PC-9 (cell line): ENCODE data around the gene KRTAP10-12. TPM values are rescaled to one million over a fixed set of nuclear protein-coding genes. Genes with fewer than 3 reads are reported as not detected.

ENCODE experiments used
- BruUV-seq: library from RNA; stranded (reverse); fragments of 400-500 nt; replicated peaks from 2 replicates; lab custom pipeline; 2021; lab: Mats Ljungman, UMichigan
- CTCF ChIA-PET: fragments of 300-600 bp; sonication (Branson Sonifier 250); formaldehyde crosslinking; loops from one replicate; lab custom pipeline; 2022; ENCODE audit warnings: antibody characterized with exemption; lab: Charles Lee
- POLR2A ChIA-PET: fragments of 300-600 bp; sonication (Branson Sonifier 250); formaldehyde crosslinking; loops from one replicate; lab custom pipeline; 2022; ENCODE audit warnings: antibody characterized with exemption; ENCODE audit not compliant: unreplicated experiment; lab: Charles Lee
- DNase-seq, 2 experiments: peaks; one replicate each; pipeline versions ENCODE4 v3.0.0 to v3.0.0-alpha.2; 2015 to 2022; ENCODE audit warnings: mixed read lengths in 1 of 2
- H2AFZ ChIP-seq: fragments of 200-600 bp; sonication (generic); 2 replicates; pipeline ENCODE4 v1.8.1; 2017; ENCODE audit warnings: antibody characterized with exemption
- H3F3A ChIP-seq: fragments of 200-600 bp; sonication (generic); 2 replicates; pipeline ENCODE4 v1.8.1; 2017; ENCODE audit warnings: antibody characterized with exemption, mild to moderate bottlenecking, low read depth; ENCODE audit not compliant: insufficient read depth
- H3K27ac ChIP-seq: fragments of 200-600 bp; sonication (generic); 2 replicates; pipeline ENCODE4 v1.6.1; 2016; ENCODE audit warnings: mixed run types
- H3K27me3 ChIP-seq: fragments of 200-600 bp; sonication (generic); 2 replicates; pipeline ENCODE4 v1.6.1; 2016; ENCODE audit warnings: low read depth, mixed run types; ENCODE audit not compliant: insufficient read depth
- H3K36me3 ChIP-seq: fragments of 200-600 bp; sonication (generic); 2 replicates; pipeline ENCODE4 v1.6.1; 2016; ENCODE audit warnings: low read depth, mixed run types
- H3K4me1 ChIP-seq: fragments of 200-600 bp; sonication (generic); replicated peaks from 2 replicates; pipeline ENCODE4 v1.6.1; 2016; ENCODE audit warnings: mixed run types; ENCODE audit not compliant: insufficient read depth
- H3K4me2 ChIP-seq: fragments of 200-600 bp; sonication (generic); 2 replicates; pipeline ENCODE4 v1.6.1; 2017; ENCODE audit warnings: mixed run types
- H3K4me3 ChIP-seq: fragments of 200-600 bp; sonication (generic); 2 replicates; pipeline ENCODE4 v1.6.1; 2016; ENCODE audit warnings: mixed run types
- H3K79me2 ChIP-seq: fragments of 200-600 bp; sonication (generic); 2 replicates; pipeline ENCODE4 v1.6.1; 2017; ENCODE audit warnings: low read depth, mixed run types
- H3K9me2 ChIP-seq: fragments of 200-600 bp; sonication (generic); 2 replicates; pipeline ENCODE4 v1.8.1; 2017; ENCODE audit warnings: mild to moderate bottlenecking; ENCODE audit not compliant: insufficient read depth
- H3K9me3 ChIP-seq: fragments of 200-600 bp; sonication (generic); 2 replicates; pipeline ENCODE4 v1.8.1; 2016; ENCODE audit warnings: low read depth; ENCODE audit not compliant: insufficient read depth
- H4K20me1 ChIP-seq: fragments of 200-600 bp; sonication (generic); 2 replicates; pipeline ENCODE4 v1.8.1; 2017; ENCODE audit not compliant: insufficient read depth
- EZH2 ChIP-seq: fragments of 200-600 bp; sonication (generic); IDR thresholded peaks from 2 replicates; pipeline ENCODE4 v1.8.0; 2017; ENCODE audit warnings: antibody characterized with exemption, low read depth
- intact Hi-C: fragments of 100-400 bp; cut with micrococcal nuclease; formaldehyde crosslinking; loops from one replicate; pipeline ENCODE4 v1.10.0; 2022; ENCODE audit not compliant: unreplicated experiment
- total RNA-seq: library from RNA; stranded (reverse); gene quantifications from 2 replicates; pipeline ENCODE4 v1.2.3, GENCODE V29; 2021
- TF ChIP-seq, protein P1 (sequence below): fragments of 200-600 bp; sonication (generic); conservative IDR thresholded peaks from 2 replicates; pipeline ENCODE4 v1.6.1; 2017; ENCODE audit warnings: mixed run types, antibody characterized with exemption, mild to moderate bottlenecking, moderate library complexity

KRTAP10-12 gene
- total RNA-seq, 1 experiment from 2014 or later: not detected

DNA sequence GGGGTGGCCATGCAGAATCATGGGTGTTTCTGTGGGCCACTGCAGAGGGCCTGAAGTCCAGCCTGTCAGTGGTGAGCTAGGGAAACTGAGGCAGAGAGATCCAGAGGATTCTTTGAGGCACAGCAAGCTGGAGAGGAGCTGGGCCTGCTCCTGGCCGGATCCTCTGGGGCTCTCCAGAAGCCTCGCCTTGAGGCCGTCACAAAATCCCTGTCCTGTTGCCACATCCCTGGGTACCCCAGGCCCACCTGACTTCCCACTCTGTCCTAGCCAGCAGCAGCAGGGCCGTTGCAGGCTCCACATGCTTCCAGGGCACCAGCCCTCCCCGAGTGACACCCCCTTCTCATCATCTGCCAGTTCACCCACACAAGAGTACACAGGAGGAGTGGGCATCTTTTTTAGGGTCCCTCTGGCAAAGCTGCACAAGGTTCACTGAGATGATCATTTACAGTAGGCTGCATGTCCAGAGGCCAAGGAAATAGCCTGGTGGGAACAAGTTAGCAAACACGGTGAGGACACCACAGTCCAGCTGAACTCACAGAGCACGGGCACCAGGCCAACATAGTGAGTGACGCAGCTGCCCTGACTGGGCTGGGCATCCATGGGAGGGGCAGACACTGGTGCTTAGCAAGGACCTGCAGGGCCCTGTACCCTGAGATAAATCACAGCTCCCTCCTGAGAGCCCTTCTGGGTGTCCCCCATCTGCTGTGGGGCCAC lies 39.5 kb downstream of the KRTAP10-12 start:
- H3K36me3 ChIP-seq: no peaks in the 10 kb centered on the region
- intact Hi-C loops: no loop called here
- no peaks in the 10 kb centered on the region for H3K9me2 ChIP-seq
- peaks cover 10% of the 10 kb centered on the region; the same call in 1 of the 2 replicates for H3K4me1 ChIP-seq
- CTCF ChIA-PET: interaction anchor here (0.5 kb wide), 1 partner anchor 781 kb away, joined by 4 read pairs; no protein-coding TSS in a partner anchor
- no peak overlapping the region for H3K27ac ChIP-seq
- no peak overlapping the region for H2AFZ ChIP-seq
- TF ChIP-seq EZH2: no peak
- TF ChIP-seq, protein P1, sequence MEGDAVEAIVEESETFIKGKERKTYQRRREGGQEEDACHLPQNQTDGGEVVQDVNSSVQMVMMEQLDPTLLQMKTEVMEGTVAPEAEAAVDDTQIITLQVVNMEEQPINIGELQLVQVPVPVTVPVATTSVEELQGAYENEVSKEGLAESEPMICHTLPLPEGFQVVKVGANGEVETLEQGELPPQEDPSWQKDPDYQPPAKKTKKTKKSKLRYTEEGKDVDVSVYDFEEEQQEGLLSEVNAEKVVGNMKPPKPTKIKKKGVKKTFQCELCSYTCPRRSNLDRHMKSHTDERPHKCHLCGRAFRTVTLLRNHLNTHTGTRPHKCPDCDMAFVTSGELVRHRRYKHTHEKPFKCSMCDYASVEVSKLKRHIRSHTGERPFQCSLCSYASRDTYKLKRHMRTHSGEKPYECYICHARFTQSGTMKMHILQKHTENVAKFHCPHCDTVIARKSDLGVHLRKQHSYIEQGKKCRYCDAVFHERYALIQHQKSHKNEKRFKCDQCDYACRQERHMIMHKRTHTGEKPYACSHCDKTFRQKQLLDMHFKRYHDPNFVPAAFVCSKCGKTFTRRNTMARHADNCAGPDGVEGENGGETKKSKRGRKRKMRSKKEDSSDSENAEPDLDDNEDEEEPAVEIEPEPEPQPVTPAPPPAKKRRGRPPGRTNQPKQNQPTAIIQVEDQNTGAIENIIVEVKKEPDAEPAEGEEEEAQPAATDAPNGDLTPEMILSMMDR: no peak
- BruUV-seq: no TSS peak
- H4K20me1 ChIP-seq: no peaks in the 10 kb centered on the region
- H3K9me3 ChIP-seq: no peaks in the 10 kb centered on the region
- POLR2A ChIA-PET: interaction anchor here (0.7 kb wide), 1 partner anchor 191 kb away, joined by 13 read pairs; no protein-coding TSS in a partner anchor
- H3K4me3 ChIP-seq: no peak overlapping the region
- H3K4me2 ChIP-seq: peak overlapping the region; percentile 49
- H3K79me2 ChIP-seq: no peaks in the 10 kb centered on the region
- H3F3A ChIP-seq: no peaks in the 10 kb centered on the region
- peaks cover 26% of the 10 kb centered on the region for H3K27me3 ChIP-seq
- peak; percentile 74 to 84 for DNase-seq

GRCh38 chr21:44737706-44738354 lies 40.9 kb downstream of the KRTAP10-12 start:
- Histone ChIP-seq H3K9me3 (no peaks in the 10 kb centered on the region), H3F3A (no peaks in the 10 kb centered on the region), H2AFZ (no peak overlapping the region), H3K9me2 (no peaks in the 10 kb centered on the region), H3K79me2 (no peaks in the 10 kb centered on the region), H3K4me2 (no peak overlapping the region), H4K20me1 (no peaks in the 10 kb centered on the region), H3K4me1 (peaks cover 10% of the 10 kb centered on the region; the same call in 1 of the 2 replicates), H3K36me3 (no peaks in the 10 kb centered on the region), H3K27me3 (peaks cover 14% of the 10 kb centered on the region), H3K27ac (no peak overlapping the region), H3K4me3 (no peak overlapping the region)
- intact Hi-C loops: no loop called here
- DNase-seq: no peak
- TF ChIP-seq, protein P1: no peak
- TF ChIP-seq EZH2: no peak
- ChIA-PET POLR2A (no interaction called here), CTCF (no interaction called here)
- no TSS peak for BruUV-seq

GRCh38 chr21:44738621-44739020 lies 41.6 kb downstream of the KRTAP10-12 start:
- Histone ChIP-seq H3K27me3 (peaks cover 13% of the 10 kb centered on the region), H4K20me1 (no peaks in the 10 kb centered on the region), H3K4me1 (peaks cover 10% of the 10 kb centered on the region; the same call in 1 of the 2 replicates), H3K27ac (no peak overlapping the region), H3K79me2 (no peaks in the 10 kb centered on the region), H3K4me3 (no peak overlapping the region), H3K36me3 (no peaks in the 10 kb centered on the region), H3K9me2 (no peaks in the 10 kb centered on the region), H2AFZ (no peak overlapping the region), H3K4me2 (no peak overlapping the region), H3K9me3 (no peaks in the 10 kb centered on the region), H3F3A (no peaks in the 10 kb centered on the region)
- DNase-seq: no peak
- TF ChIP-seq EZH2: no peak
- TF ChIP-seq, protein P1: no peak
- BruUV-seq: no TSS peak
- POLR2A ChIA-PET: no interaction called here
- CTCF ChIA-PET: no interaction called here
- intact Hi-C loops: no loop called here
